ENCODE measurements around the gene GSS. TPM values are rescaled to one million over a fixed set of nuclear protein-coding genes. Genes with fewer than 3 reads are reported as not detected.

The GSS gene
- total and polyA plus RNA-seq, 3 donors from 2014 or later, result 52.8 to 87.9 (median 79.3) TPM

DNA sequence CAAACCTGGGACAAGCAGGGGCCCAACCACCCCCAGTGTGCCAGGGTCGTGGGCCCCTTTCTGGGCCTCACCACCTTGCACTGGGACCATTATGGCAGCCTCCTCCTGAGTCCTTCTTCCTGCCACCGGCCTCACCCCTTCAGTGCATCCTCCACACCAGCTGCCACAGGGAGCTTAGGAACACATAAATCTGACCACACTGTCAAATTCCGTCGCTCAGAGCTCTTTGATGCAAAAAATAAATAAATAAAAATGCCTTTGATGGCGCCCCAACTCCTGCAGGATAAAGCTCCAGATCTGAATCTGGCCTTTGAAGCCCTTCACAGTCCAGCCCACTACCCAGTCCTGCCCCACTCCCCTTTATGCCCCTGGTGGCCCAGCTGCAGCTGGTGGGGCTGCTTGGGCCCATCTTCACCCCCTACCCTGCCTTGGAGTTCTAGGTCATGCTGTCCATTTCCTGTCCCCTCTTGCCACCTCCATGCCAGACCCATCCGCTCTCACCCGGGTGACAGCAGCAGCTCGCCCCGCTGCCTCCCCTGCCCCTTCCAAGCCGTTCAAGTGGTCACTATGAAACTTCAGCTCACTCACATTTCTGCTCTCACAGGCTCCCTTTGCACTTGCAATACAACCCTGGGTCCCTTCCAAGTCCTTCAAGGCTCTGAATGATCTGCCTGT is 16.1 kb upstream of the GSS start:
- intact Hi-C loops (cut with DNase I; ENCODE audit: low total_unique reads), result no loop called here
- H3K4me1 ChIP-seq, result peaks cover 12% of the 10 kb centered on the region
- DNase-seq, result no peak
- no peak for TF ChIP-seq POLR2A (IDR thresholded peaks at IDR 0.05)
- TF ChIP-seq, protein P1, sequence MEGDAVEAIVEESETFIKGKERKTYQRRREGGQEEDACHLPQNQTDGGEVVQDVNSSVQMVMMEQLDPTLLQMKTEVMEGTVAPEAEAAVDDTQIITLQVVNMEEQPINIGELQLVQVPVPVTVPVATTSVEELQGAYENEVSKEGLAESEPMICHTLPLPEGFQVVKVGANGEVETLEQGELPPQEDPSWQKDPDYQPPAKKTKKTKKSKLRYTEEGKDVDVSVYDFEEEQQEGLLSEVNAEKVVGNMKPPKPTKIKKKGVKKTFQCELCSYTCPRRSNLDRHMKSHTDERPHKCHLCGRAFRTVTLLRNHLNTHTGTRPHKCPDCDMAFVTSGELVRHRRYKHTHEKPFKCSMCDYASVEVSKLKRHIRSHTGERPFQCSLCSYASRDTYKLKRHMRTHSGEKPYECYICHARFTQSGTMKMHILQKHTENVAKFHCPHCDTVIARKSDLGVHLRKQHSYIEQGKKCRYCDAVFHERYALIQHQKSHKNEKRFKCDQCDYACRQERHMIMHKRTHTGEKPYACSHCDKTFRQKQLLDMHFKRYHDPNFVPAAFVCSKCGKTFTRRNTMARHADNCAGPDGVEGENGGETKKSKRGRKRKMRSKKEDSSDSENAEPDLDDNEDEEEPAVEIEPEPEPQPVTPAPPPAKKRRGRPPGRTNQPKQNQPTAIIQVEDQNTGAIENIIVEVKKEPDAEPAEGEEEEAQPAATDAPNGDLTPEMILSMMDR (IDR thresholded peaks at IDR 0.05), result no peak
- no peaks in the 10 kb centered on the region for H3K36me3 ChIP-seq (ENCODE audit: low read depth, missing control alignments)
- H3K9me3 ChIP-seq, result no peaks in the 10 kb centered on the region
- WGBS, 2 donors, result 85 to 86% methylated on average over 10 of the region's 10 CpGs
- no peak overlapping the region for H3K4me3 ChIP-seq
- no peak overlapping the region for H3K27ac ChIP-seq
- H3K27me3 ChIP-seq, result no peaks in the 10 kb centered on the region

DNA sequence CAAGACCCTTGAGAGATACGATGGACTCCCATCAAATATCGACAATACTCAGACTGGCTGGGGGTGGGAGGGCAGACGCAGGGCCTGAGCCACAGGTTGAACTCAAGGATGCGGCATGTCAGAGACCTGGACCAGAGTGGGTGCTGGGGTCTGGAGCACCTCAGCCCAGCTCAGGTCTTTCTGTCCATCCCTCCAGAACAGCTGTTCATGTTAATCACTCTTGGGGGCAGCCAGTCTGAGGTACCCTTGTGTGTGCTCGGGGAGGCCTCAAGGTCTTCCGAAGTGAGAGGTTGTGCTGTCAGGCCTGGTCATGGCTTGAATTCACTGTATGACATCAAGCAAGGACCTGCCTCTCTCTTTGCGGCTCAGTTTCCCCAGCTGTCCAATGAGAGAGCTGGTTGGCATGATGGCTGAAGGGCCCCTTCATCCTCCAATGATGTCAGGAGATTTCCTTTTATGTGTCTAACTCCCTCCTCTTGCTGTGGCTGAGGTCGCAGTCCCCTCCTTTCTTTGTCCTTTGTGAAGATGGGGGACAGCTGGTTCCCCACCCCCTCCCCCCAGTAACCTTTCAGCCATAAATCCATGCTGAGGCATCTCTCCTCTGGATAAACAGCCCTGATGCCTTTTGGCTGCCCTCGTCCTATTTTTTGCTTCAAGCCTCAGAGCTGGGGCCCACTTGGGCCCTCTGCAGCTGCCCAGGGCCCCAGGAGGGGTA is 15.4 kb upstream of the GSS start:
- TF ChIP-seq POLR2A (IDR thresholded peaks at IDR 0.05), result no peak
- TF ChIP-seq, protein P1 (IDR thresholded peaks at IDR 0.05), result no peak
- Histone ChIP-seq H3K9me3 (no peaks in the 10 kb centered on the region), H3K4me1 (peaks cover 12% of the 10 kb centered on the region), H3K4me3 (no peak overlapping the region), H3K27ac (no peak overlapping the region), H3K36me3 (ENCODE audit: low read depth, missing control alignments) (no peaks in the 10 kb centered on the region), H3K27me3 (no peaks in the 10 kb centered on the region)
- no peak for DNase-seq
- WGBS, 2 donors, result 92 to 94% methylated on average over 9 of the region's 9 CpGs
- intact Hi-C loops (cut with DNase I; ENCODE audit: low total_unique reads), result no loop called here

DNA sequence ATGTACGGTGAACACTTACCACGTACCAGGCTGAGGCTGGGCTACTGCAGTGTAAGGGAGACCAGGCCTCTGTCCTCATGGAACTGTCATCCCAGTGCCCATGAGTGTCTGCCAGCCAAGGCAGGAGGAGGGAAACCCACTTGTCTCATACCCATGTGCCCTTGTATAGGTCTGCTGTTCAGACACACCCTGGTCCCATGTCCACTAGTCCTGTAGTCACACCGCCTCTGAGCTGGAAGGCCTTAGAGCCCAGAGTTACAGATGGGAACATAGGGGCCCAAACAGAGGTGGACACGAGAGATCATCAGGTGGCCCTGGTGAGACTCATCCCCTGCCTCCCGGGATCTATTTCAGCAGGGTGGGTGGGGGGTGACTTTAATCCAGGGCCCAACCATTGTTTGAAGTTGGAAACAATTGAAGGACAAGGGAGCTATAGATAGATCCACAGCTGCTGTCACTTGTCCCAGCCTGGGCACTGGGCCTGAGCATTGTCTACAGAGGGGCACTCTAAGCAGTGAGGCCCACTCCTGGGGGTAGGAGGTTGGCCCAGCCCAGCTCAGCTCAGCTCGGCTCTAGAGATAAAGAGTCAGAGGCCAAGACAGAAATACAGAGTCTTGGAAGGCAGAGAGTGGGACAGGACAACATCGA is 14.7 kb upstream of the GSS start:
- Histone ChIP-seq H3K4me1 (peaks cover 12% of the 10 kb centered on the region), H3K27me3 (no peaks in the 10 kb centered on the region), H3K9me3 (no peaks in the 10 kb centered on the region), H3K27ac (no peak overlapping the region), H3K4me3 (no peak overlapping the region), H3K36me3 (ENCODE audit: low read depth, missing control alignments) (no peaks in the 10 kb centered on the region)
- TF ChIP-seq, protein P1 (IDR thresholded peaks at IDR 0.05), result no peak
- TF ChIP-seq POLR2A (IDR thresholded peaks at IDR 0.05), result no peak
- 77 to 88% methylated on average over 7 of the region's 7 CpGs for WGBS, 2 donors
- DNase-seq, result no peak
- intact Hi-C loops (cut with DNase I; ENCODE audit: low total_unique reads), result no loop called here

DNA sequence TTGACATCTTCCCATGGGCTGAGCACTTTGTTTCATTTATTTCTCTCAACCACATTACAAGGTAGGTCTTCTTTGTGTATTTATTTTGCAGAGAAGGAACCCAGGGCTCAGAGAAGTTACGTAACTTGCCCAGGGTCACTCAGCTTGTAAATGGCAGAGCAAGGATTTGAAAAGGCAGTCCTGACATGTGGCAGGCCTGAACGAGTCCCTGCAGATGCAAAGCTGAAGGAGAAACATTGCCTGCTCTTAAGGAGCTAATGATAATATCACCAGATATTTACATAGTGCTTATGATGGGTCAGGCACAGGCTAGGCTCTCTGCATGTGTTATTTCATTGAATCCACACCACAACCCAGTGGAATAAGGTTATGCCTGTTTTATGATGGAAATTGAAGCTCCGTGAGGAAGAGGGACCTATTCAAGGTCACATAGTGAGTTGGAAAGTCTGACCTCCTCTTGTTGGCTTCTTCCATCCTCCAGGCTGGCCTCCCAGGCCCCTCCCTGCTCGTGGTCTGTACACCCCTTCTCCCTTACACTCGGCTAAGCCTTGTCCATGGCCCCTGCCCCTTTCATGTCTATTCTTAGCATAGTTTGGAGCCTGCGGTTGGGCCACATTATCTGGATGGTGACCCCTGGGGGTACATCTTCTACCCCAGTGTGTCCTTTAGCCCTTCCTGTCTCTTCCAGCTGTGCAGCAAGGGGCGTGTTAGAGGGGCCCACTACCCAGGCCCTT is 12.6 kb upstream of the GSS start:
- WGBS, 2 donors, result 51 to 62% methylated on average over 7 of the region's 7 CpGs
- intact Hi-C loops (cut with DNase I; ENCODE audit: low total_unique reads), result no loop called here
- TF ChIP-seq, protein P1 (IDR thresholded peaks at IDR 0.05), result no peak
- TF ChIP-seq POLR2A (IDR thresholded peaks at IDR 0.05), result no peak

More for the DNA sequence above, 12.6 kb upstream of the GSS start:
- no peak for DNase-seq
- H3K27me3 ChIP-seq, result no peaks in the 10 kb centered on the region
- no peak overlapping the region for H3K27ac ChIP-seq
- H3K4me3 ChIP-seq, result no peak overlapping the region
- no peaks in the 10 kb centered on the region for H3K36me3 ChIP-seq (ENCODE audit: low read depth, missing control alignments)
- H3K9me3 ChIP-seq, result no peaks in the 10 kb centered on the region
- H3K4me1 ChIP-seq, result peaks cover 19% of the 10 kb centered on the region

Measured in testis (tissue), 3 donors.